GM19240 (cell line): ENCODE measurements around the gene PDE4D.

ENCODE experiments used
- DNase-seq: peaks from one replicate; pipeline ENCODE4 v3.0.0; 2011; ENCODE audit warnings: low spot score; ENCODE audit not compliant: insufficient read length

PDE4D gene

DNA sequence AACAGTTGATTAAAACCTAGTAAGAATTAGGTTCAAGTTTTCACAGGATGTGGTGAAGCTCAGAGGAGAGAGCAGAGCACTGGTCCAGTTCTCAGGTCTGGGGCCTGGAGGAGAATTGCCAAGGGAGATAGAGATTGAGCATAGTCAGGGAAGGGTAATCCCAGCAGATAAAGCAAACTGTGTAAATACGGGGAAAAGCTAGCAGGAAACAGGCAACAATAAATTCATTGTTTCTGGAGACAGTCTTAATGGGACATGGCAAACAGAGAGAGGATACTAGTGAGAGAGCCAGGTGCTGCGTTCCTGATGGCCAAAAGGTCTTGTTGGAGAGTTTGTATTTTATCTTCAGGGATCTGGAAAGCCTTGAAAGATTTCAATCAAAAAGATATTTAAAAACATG is 333.0 kb downstream of the PDE4D start:
- no peak for DNase-seq

DNA sequence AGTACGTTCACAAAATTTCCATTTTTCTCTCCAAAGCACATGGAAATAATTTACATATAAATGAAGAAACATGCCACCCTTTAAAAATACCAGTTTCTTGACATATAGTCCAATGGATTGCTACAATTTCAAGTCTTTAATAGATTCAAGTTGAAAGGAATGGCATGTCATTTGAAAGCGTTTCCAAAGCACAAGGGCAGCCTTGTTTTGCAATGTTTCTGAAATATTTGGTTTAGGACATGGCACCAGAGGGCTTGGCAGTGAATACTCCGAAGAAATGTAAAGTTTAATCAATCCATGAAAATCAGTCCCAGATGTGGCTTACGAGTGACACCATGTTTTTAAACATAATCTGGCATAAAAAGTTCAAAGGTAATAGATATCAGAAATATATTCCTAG is 333.7 kb downstream of the PDE4D start:
- DNase-seq = no peak

DNA sequence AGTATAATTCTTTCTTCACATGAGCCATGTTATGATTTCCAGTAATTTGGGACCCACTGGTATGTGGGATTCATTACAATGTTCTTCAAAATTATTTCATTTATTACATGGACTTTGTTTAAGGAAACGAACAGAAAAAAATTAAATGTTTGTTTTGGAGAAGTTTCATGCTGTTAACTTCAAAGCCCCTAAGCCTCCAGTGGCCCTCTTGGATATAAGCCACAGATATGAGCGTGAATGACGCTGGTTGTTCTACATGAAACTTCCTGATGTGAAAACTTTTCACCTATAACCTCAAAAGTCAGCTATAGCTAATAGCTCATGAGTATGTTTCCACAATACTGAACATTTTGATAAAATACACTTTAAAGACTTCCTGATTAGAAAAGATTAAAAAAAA is 334.2 kb downstream of the PDE4D start:
- DNase-seq = no peak

DNA sequence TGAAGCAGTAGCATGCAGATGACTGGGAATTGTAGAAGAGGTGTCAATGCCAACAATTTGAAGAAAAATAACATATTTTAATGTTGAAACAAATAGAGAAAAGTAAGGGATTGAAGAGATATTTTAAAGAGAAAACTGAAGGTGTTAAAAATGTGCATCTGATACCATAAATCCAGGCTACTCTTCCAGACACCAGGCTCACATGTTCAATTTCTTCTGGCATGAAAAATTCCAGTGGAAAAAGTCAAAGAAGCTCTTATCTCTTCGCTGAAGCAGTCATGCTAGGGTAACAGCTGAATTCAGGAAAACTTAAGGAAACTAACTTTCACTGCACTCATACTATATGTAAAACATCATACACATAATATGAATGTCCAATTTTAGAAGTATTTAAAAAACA is 335.0 kb downstream of the PDE4D start:
- DNase-seq = no peak

DNA sequence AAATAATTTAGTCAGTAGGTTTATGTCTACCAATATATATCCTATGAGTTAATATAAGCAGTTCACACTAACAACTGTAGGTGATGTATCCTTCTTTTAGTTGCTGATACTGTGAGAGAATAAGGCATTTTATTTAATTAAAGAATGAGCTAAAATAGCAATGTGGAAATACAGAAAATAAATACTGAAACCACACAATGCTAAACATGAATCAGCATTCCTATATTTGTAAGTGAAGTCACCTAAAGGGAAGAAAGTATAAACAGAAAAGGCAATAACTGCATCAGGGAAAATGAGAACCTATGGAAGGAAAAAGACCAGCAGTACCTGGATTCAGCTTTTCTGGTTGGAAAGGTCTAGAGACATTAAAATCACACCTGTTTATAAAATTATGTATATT is 336.0 kb downstream of the PDE4D start:
- DNase-seq = no peak

DNA sequence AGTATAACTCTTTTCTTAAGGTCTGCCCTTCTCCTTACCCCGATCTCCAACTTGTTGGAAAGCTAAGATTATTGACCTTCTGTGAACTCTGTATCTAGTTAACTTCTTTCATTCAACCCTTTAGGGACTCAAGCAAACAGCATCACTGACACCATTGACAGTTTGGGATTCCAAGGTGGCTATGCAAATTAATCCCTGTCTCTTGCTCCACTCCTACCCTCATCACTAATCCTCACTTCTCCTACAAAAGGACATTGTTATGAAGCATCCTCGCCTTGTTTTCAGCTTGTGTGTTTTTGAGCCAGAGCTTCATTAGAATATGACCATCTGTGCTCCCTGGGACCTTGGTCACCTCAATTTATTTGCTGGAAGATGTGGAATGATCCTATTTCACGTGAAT is 337.9 kb downstream of the PDE4D start:
- no peak for DNase-seq

DNA sequence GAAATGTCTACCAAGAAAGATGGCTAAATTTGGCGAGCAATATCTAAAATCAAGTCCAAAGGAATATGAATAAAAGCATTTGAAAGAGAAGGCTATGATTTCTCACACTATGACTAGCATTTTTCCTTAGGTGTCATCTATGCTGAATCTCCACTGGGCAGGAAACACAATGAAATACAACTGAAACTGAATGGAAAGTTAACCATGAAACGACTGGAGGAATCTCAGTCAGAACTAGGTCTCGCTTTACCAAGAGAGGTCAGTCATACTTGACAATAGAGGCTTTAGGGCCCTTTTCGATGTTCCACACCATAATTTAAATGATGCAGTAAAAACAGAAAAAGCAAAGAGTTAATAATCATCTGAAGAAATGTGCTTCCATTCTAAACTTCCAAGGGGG is 339.0 kb downstream of the PDE4D start:
- no peak for DNase-seq

DNA sequence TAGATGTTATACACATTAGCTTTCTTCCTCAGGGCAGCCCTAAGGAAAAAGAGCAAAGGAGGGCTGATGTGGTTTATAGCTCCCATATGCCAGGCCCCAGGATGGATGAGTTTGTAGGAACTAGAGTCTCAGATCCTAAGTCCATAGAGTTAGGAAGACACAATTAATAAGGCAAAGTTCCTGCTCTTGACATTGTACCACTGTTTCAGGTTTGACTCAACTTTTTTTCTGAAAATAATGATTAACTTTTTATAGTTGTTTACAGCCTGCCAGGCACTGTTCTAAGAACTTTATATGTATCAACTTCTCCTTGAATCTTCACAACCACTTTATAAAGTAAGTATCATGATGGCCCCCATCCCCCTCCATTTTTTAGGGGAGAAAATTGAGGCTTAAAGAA is 339.5 kb downstream of the PDE4D start:
- DNase-seq = no peak

DNA sequence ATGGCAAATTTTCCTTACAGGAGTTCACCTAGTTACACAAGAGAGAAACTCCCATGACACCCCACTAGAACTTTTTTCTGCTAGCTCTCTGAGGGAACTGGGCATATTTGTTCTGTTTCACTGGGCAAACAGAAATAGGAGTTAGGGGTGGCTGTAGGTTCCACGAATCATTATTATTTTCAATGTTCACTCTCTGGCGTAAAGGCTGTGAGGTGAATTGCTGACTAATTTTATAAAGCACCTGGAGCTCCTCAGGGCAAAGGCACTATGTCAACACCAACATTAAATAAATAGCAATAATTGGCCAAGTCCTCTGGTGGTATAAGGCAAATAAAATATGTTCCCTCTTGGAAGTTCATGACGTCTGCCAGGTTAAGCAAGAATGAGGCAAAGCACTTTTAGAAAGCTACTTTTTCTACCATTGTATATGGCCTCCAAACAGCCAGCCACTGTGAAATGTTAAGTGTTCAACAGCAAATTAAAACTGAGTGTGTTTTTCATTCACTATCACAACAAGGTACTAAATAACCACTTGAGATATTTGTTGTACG is 344.6 kb downstream of the PDE4D start:
- DNase-seq = no peak

DNA sequence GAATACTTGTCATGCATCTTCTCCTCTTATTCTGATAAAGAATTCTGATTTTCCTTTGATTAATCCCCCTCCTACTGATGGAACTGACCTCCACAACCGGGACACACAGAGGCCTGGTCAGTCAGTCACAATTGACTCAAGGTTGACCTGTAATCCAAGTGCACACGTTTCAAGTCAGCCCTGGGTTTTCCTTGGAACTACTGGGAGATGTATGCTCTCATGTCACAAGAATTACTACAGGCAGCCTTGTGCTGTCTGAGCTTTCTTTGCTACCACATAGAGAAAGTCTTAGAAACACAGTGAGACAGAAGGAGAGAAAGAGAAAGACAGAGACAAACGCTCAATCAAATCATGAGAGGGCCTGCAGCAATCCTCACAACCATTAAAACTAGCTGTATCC is 345.8 kb downstream of the PDE4D start:
- no peak for DNase-seq

DNA sequence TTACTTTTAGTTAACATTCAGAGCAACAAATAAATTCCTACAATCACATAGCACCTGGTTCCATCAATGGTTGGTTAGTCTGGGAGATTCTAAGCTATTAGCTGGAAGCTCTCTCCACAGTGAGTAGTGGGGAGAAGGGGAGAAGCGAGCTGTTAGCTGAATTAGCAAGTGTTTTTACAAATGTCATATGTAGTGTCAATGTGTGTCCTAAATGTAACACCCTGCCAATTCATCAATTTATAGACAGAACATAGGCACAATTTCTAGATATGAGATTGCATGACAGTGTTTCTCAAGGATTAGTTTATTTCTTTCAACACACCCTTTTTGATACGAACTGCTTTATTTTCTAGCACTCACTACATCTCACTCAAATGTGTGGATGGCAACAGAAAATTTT is 349.0 kb downstream of the PDE4D start:
- no peak for DNase-seq

DNA sequence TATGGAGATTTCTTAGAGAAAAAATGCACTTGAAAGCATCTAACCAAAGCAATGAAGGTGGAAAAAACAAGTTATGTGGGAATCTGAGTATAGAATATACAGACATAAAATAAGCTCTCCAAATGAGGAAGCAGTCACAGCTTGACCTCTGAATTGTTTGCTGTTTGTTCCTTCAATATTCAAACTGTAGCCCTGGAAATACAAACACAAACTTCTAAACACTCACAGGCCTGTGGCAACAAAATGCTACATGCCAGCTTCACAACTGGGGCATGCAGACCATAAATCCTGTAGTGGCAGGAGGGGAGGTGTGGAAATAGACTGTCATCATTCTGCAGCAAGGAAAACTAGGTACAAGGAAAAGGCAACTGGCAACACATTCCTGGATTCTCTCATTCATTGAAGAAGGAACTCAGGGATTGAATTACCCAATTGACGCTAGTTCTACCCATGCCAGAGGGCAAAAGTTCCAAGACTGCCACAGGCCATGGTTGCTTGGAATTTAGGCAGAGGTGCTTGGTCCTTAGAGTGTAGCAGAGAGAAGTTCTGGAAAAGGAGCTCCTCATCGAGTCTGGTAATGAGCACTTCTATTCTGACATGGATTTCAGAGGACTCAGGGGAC is 349.6 kb downstream of the PDE4D start:
- DNase-seq = no peak

DNA sequence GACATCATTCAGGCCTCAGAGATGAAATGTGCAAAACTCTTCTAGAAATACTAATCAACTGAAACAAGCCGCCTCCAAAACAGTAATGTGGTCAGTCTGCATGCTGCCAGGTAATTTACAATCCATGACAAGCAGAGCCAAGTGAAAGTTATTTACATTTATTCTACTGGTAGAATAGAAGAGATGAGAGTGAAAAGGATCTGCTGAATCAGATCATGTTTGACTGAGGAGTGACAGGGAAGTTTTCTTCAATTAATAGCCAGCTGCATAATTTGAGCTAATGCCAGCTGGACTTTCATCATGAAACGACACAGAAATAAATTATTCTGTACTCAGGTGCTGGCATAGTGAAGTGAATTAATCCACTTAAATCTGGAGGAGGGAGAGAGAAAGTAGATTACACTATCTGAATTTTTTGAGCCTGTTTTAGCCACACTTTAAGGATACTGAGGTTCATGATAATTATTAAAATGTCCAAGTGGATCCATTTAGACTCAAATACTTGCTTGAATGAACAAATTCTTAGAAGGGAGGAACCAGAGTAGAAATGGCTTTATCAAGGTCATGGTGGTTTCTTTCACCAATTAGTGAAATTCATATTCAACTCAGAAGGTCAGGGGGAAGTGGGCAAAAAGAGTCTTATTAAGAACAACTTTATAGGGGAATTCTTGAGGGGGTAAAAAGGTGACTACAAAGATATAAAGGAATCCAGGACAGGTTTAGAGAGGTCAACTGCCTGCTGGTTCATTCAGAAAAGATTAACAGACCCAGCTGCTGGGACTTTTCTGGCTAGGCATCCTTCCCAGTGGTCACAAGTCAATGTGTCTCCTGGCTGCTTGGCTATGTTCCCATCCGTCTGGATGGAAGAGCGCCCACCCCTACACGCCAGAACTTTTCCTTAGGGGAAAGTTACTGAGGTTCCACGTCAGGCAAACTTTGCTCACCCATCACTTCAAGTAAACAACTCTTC is 350.4 kb downstream of the PDE4D start:
- DNase-seq = no peak

DNA sequence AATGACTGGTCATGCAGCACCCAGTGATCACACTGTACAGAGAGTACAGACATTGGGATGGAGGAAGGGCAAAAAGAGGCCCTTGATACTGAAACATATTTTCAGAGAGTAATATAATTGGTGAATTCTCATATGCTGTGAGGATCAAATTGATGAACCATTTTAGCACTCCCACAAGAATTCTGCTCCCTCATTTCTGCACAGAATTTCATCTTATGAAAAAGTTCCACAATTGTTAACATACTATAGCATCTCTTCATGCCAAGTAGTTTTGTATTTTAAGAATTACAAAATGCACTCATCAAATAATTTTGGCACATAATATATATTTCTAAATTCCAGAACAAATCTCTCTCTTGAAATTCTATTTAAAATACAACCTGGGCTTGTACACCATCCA is 351.2 kb downstream of the PDE4D start:
- no peak for DNase-seq

DNA sequence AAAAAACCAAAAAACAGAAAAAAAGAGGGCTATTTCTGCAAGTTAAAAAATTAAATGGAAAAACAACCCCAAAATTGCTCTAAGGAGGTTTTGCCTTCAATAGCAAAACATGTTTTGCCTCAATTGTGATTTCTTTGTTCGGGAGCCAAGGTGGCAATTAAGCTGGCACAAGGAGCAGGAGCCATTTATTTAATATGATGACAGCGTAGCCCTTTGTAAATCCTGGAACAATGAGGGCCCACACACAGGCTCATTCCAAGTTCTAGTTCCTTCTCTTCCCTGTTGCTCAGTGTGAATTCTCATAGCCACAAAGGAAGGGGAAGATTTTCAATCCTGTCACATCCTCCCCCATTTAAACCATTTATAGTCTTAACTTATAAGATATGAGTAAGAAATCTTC is 353.2 kb downstream of the PDE4D start:
- DNase-seq = no peak

DNA sequence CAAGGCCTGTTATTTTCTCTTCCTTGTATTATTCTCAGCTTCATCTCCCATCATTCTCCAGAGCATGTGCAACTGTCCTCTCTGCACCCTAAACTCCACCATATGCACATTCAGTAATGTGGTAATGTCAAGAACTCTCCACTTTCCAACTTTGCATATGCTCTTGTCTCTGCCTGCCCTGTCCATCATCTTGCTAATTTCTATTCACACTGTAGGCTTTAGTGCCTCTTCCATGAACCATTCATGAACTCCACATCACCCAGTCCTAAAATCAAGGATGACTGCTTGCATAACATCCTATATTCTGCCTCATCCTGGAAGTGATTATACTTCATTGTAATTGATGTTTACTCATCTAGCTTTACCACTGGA is 354.8 kb downstream of the PDE4D start:
- no peak for DNase-seq

DNA sequence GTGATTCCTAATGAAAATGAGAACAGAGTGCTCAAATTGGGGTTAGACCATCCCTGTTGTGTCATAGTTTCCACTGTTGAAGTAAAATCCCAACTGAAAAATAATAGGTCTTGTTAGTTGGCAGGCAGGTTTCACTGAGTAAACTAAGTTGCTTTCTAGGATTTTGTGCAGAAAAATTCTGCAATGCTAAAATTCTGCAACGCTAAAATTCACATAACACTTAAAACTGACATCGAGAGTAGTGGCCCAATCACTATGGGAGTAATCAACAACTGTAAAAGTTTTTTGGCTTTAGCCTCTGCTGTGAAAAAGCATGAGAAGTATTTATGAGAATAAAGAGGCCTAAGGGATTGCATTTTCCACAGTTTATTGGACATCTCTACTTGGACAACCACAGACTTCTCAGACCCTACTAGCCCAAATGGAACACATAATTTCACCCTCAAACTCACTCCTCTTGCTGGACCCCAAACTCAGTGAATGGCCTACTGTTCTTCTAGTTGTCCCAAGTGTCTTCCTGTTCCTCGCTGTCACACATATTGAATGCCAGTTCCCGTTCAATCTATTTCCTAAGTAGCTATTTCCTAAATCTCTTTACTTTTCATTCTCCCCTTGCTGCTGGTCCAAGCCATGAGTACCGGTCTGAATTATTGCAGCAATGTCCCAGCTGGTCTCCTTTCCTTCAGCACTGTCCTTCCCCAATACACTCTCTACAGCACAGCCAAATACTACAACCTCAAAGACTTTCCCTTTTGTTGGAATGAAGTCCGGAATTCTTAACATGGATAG is 355.4 kb downstream of the PDE4D start:
- DNase-seq = no peak

DNA sequence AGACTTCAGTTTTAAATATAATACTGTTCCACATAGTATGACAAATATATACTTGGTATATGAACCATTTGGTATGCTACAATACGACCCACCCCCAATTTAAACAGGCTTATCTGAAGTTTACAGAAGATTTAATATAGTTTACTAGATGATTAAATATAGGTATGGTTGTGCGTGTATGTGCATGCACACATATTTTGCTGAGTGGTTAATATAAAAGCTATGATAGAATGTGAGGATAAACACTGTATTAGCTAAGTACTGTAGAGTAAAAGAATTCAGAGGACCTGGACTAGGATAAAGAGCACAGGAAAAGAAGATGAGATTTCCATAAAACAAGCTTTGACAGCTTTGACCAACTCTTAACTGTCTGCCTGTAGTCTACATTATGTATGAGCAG is 356.7 kb downstream of the PDE4D start:
- no peak for DNase-seq

DNA sequence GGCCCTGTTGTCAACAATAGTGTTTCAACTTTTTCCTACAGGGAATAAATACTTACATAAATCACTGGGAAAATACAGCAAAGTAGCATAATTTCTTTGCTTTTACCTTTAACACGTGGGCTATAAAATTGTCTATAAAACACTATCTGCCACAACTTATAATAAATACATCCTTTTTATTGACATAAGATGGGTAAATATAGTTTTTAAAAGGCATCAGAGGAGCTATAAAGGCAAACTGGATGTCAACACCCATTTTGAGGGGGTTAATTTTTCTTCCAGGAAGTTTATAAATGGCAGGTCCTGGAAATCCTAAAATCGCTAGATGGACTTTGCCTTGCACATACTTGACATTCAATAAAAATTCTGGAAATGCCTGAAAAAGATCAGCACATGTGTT is 358.0 kb downstream of the PDE4D start:
- no peak for DNase-seq

DNA sequence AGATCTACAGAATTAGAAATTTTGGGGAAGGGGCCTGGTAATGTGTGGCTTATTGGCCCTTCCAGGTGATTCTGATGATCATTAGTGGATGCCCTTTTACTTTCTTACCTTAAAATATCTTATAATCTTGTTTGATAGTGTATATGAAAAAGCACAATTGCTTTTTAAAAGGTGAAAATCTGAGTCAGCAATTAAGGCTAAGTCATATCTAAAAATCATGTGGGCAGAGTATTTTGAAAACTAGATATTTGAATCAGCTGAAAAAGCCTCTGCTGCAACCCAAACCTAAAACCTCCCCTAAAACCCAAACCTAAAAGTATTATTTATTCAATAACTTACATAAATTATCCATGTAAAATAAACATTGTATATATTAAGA is 359.8 kb downstream of the PDE4D start:
- DNase-seq = no peak

DNA sequence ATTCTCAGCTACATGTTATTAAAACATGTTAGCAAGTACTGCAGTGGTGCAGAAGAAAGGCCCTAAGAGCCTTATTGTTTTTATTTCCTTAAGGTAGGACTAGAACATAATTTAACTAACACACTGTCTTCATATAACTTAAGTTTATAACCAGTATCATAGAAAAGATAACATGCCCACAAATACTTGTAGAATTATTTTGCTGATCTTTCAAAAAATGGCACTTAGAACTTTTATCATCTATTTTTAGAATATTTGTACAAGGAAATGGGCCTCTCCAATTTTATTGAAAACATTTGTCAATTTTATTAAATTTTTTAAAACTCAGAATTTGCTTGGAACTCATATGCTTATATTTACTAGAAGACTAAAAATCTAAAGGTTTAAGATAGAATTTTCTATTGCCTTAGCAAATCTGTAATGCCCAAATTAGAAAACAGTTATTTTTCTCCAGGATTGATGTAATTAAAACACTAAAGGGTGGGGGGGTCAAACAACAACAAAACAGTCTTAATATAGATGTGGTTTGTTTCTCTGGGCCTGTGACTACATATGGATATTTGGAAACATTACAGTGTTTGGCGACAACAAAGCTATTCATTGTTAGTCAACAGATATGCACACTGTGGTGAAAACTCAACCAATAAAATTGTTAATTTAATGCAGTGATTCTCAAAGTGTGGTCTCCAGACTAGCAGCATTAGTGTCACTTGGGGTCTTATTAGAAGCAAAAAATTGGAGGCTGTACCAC is 360.4 kb downstream of the PDE4D start:
- DNase-seq = no peak
